Spinal cord (tissue), 10 donors: ENCODE data around the gene GPATCH11. TPM values are rescaled to one million over a fixed set of nuclear protein-coding genes. Genes with fewer than 3 reads are reported as not detected.

Experiments
- DNase-seq, 6 donors: peaks; one replicate each; pipeline versions ENCODE4 v3.0.0 to v3.0.0-alpha.2; 2013 to 2015; ENCODE audit warnings: low spot score in 6 of 6, low read depth in 4 of 6
- H3K27ac ChIP-seq: one replicate; pipeline ENCODE4 v1.5.1; 2013; ENCODE audit warnings: low read depth, low read length, control low read depth
- H3K27me3 ChIP-seq: one replicate; pipeline ENCODE4 v1.6.1; 2013; ENCODE audit warnings: low read length; ENCODE audit not compliant: control insufficient read depth, insufficient read depth
- H3K36me3 ChIP-seq: one replicate; pipeline ENCODE4 v1.6.1; 2013; ENCODE audit warnings: low read length; ENCODE audit not compliant: control insufficient read depth, insufficient read depth
- H3K4me1 ChIP-seq: one replicate; pipeline ENCODE4 v1.6.1; 2013; ENCODE audit warnings: low read length; ENCODE audit not compliant: control insufficient read depth, insufficient read depth
- H3K4me3 ChIP-seq: one replicate; pipeline ENCODE4 v1.5.1; 2013; ENCODE audit warnings: low read depth, low read length, control low read depth
- H3K9me3 ChIP-seq: one replicate; pipeline ENCODE4 v1.6.1; 2013; ENCODE audit warnings: low read length; ENCODE audit not compliant: control insufficient read depth, insufficient read depth
- WGBS: methylation state at CpG from one replicate; pipeline ENCODE4 v1.1.5; 2013; ENCODE audit warnings: missing lambda C conversion rate; ENCODE audit not compliant: insufficient coverage; 5-methylcytosine and 5-hydroxymethylcytosine counted together
- polyA plus RNA-seq, 2 donors: library from polyadenylated mRNA; unstranded; fragments of 120-200 nt; gene quantifications; one replicate each; pipeline ENCODE4 v1.2.1, GENCODE V29; 2013; ENCODE audit not compliant: insufficient read length in 2 of 2
- total RNA-seq, 2 donors: library from RNA; depleted of rRNA in 1 of 2; stranded (reverse); fragments of 120-200 nt in 1 of 2; fragments of >200 nt in 1 of 2; gene quantifications; one replicate each; pipeline versions ENCODE4 v1.2.3 to v1.2.4, GENCODE V29; 2013 to 2014
- donor health status: healthy.

The GPATCH11 gene
- total and polyA plus RNA-seq, 4 donors: 13.7 to 22.0 (median 18.0) TPM

DNA sequence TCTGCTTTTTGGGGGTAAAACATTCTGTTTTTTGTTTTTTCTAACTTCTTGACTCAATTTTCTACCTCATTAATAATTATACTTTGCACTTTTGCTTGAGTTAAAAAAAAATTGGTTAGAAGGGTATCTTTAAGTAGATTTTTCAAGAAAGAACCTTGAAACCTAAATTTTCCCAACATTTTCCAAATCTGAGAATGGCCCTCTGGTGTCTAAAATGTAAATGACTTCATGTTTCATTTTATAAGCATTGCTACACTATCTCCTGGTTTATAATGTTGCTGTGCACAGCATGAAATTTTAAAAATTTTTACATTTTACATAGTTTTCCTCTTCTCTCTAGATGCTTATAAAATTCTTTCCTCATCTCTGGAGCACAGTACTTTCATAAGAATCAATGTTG is 58.2 kb downstream of the GPATCH11 start:
- Histone ChIP-seq H3K36me3 (peaks cover 34% of the 10 kb centered on the region), H3K4me3 (no peak overlapping the region), H3K27ac (no peak overlapping the region), H3K4me1 (no peaks in the 10 kb centered on the region), H3K9me3 (no peaks in the 10 kb centered on the region), H3K27me3 (no peaks in the 10 kb centered on the region)
- DNase-seq: no peak

- Histone ChIP-seq H3K4me3 (no peak overlapping the region), H3K4me1 (no peaks in the 10 kb centered on the region), H3K27me3 (no peaks in the 10 kb centered on the region), H3K36me3 (peaks cover 28% of the 10 kb centered on the region), H3K27ac (no peak overlapping the region), H3K9me3 (no peaks in the 10 kb centered on the region)
- no CpG with 5 or more reads among the region's 1 CpG for WGBS
- DNase-seq: no peak
These were observed 59.7 kb downstream of the GPATCH11 start for GRCh38 chr2:37143974-37144373.

DNA sequence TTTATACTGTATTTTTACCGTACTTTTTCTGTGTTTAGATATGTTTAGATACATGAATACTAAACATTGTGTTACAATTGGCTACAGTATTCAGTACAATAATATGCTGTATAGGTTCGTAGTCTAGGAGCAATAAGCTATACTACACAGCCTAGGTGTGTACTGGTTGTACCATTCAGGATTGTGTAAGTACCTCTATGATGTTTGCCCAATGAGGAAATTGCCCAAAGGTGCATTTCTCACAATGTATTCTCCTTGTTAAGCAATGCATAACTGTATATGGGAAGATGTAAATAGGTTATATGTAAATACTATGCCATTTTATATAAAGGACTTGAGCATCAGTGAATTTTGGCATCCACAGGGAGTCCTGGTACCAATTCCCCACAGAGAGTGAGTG is 61.7 kb downstream of the GPATCH11 start:
- Histone ChIP-seq H3K36me3 (peaks cover 24% of the 10 kb centered on the region), H3K4me1 (no peaks in the 10 kb centered on the region), H3K4me3 (no peak overlapping the region), H3K9me3 (no peaks in the 10 kb centered on the region), H3K27me3 (no peaks in the 10 kb centered on the region), H3K27ac (no peak overlapping the region)
- DNase-seq: no peak
- no CpG with 5 or more reads among the region's 2 CpGs for WGBS

GRCh38 chr2:37148325-37148724 is 64.0 kb downstream of the GPATCH11 start:
- no peak for DNase-seq
- Histone ChIP-seq H3K27ac (no peak overlapping the region), H3K9me3 (no peaks in the 10 kb centered on the region), H3K4me3 (no peak overlapping the region), H3K27me3 (no peaks in the 10 kb centered on the region), H3K4me1 (no peaks in the 10 kb centered on the region), H3K36me3 (peaks cover 30% of the 10 kb centered on the region)
- 97% methylated on average over 7 of the region's 7 CpGs for WGBS

Other genes starting within 250 kb of the GPATCH11 start
- gene STRN, start 118.0 kb upstream of the GPATCH11 start, total RNA-seq: 100 to 1,000 TPM in 1 of 2 donors, 10 to 100 TPM in 1; 48.7 to 107 TPM
- 10 to 100 TPM; 40.2 to 77.0 TPM for gene STRN, start 118.0 kb upstream of the GPATCH11 start, polyA plus RNA-seq
- 10 to 100 TPM; 28.9 to 58.6 TPM for gene HEATR5B, start 146 bp upstream of the GPATCH11 start, total RNA-seq
- 10 to 100 TPM; 25.2 to 27.7 TPM for gene HEATR5B, start 146 bp upstream of the GPATCH11 start, polyA plus RNA-seq
- 10 to 100 TPM; 36.3 to 62.6 TPM for gene EIF2AK2, start 72.5 kb downstream of the GPATCH11 start, total RNA-seq
- gene EIF2AK2, start 72.5 kb downstream of the GPATCH11 start, polyA plus RNA-seq: 10 to 100 TPM; 30.5 to 31.1 TPM
- gene SULT6B1, start 104.2 kb downstream of the GPATCH11 start, total RNA-seq: not detected
- gene SULT6B1, start 104.2 kb downstream of the GPATCH11 start, polyA plus RNA-seq: not detected
- gene CEBPZOS, start 112.0 kb downstream of the GPATCH11 start, total RNA-seq: 10 to 100 TPM; 32.6 to 41.8 TPM
- gene CEBPZOS, start 112.0 kb downstream of the GPATCH11 start, polyA plus RNA-seq: 10 to 100 TPM; 55.7 to 61.6 TPM
- gene CEBPZ, start 147.1 kb downstream of the GPATCH11 start, total RNA-seq: 10 to 100 TPM; 47.9 to 69.5 TPM
- 10 to 100 TPM; 44.3 to 49.9 TPM for gene CEBPZ, start 147.1 kb downstream of the GPATCH11 start, polyA plus RNA-seq
- 10 to 100 TPM; 22.4 to 30.0 TPM for gene NDUFAF7, start 147.1 kb downstream of the GPATCH11 start, total RNA-seq
- 10 to 100 TPM; 28.0 to 36.5 TPM for gene NDUFAF7, start 147.1 kb downstream of the GPATCH11 start, polyA plus RNA-seq
- 10 to 100 TPM; 55.8 to 68.6 TPM for gene PRKD3, start 240.3 kb downstream of the GPATCH11 start, total RNA-seq
- 10 to 100 TPM; 23.2 to 30.1 TPM for gene PRKD3, start 240.3 kb downstream of the GPATCH11 start, polyA plus RNA-seq